C1 segment of cervical spinal cord (tissue), 14 donors: ENCODE measurements around the gene PFKL.

ENCODE experiments used
- DNase-seq, 14 donors: peaks; one replicate each; lab custom pipeline; 2025; lab: John Stamatoyannopoulos, UW

PFKL gene

GRCh38 chr21:44312716-44313115 lies 12.9 kb downstream of the PFKL start:
- DNase-seq: no peak

GRCh38 chr21:44313451-44313850 lies 13.6 kb downstream of the PFKL start:
- DNase-seq: no peak

- DNase-seq: no peak
These were observed 14.3 kb downstream of the PFKL start for GRCh38 chr21:44314128-44314527.

GRCh38 chr21:44314561-44314960 lies 14.7 kb downstream of the PFKL start:
- DNase-seq: no peak

- DNase-seq: no peak
These were observed 15.9 kb downstream of the PFKL start for GRCh38 chr21:44315691-44316203.

GRCh38 chr21:44316277-44316900 lies 16.5 kb downstream of the PFKL start:
- DNase-seq: no peak

GRCh38 chr21:44317241-44317782 lies 17.5 kb downstream of the PFKL start:
- peak in 6 of 14 donors; percentile 19 to 49 (median 30) for DNase-seq

GRCh38 chr21:44317871-44318270 lies 18.0 kb downstream of the PFKL start:
- DNase-seq: no peak

GRCh38 chr21:44318489-44319285 lies 18.8 kb downstream of the PFKL start:
- no peak for DNase-seq

- DNase-seq: no peak
These were observed 19.7 kb downstream of the PFKL start for GRCh38 chr21:44319407-44320065.

GRCh38 chr21:44320847-44321246 lies 21.0 kb downstream of the PFKL start:
- DNase-seq: no peak

GRCh38 chr21:44321846-44322450 lies 22.1 kb downstream of the PFKL start:
- no peak for DNase-seq

GRCh38 chr21:44322621-44323325 lies 22.9 kb downstream of the PFKL start:
- no peak for DNase-seq

- no peak for DNase-seq
These were observed 23.7 kb downstream of the PFKL start for GRCh38 chr21:44323591-44323990.

GRCh38 chr21:44324106-44324853 lies 24.4 kb downstream of the PFKL start:
- no peak for DNase-seq

- DNase-seq: no peak
These were observed 24.9 kb downstream of the PFKL start for GRCh38 chr21:44324854-44325107.

GRCh38 chr21:44325386-44326271 lies 25.8 kb downstream of the PFKL start:
- no peak for DNase-seq

GRCh38 chr21:44326272-44326647 lies 26.4 kb downstream of the PFKL start:
- DNase-seq: no peak

GRCh38 chr21:44326716-44327602 lies 27.1 kb downstream of the PFKL start:
- DNase-seq: no peak
